ENCODE data around the gene KREMEN2. TPM values are rescaled to one million over a fixed set of nuclear protein-coding genes. Genes with fewer than 3 reads are reported as not detected.
A peak's percentile ranks its signal among the peaks of the same experiment; 100 is the strongest.

Gene KREMEN2
- total and polyA plus RNA-seq, 2 of the 8 experiments (the other 6 are each of a cell fraction or from before 2014, with no cell fraction given): 6.6 to 7.0 TPM

- CTCF ChIA-PET (ENCODE audit: partially characterized antibody): interaction anchor here (0.6 to 2.6 kb wide), 16 partner anchors 8 to 128 kb away, joined by 3 to 9 read pairs (median 4); partner anchors contain the start of gene TNFRSF12A
- H3K27ac ChIP-seq (ENCODE audit: low read depth, low read length): no peak overlapping the region
- peaks cover 9% of the 10 kb centered on the region for H3K23me2 ChIP-seq (ENCODE audit: low read depth, low read length)
- H2BK20ac ChIP-seq (ENCODE audit: low read length): no peak overlapping the region
- H3K14ac ChIP-seq (ENCODE audit: insufficient read length): no peak overlapping the region
- POLR2A ChIA-PET (ENCODE audit: partially characterized antibody): interaction anchor here (0.7 to 25.4 kb wide), 15 partner anchors 9 to 217 kb away, joined by 3 to 455 read pairs (median 4); partner anchors contain the start of genes CLDN6, FLYWCH1, HCFC1R1 and PKMYT1
- FAIRE-seq (no peak), DNase-seq (ENCODE audit: low read depth in 1 of 2, low spot score in 2 of 2) (no peak)
- H3K27me3 ChIP-seq (replicated peaks in 1 of 4; ENCODE audit: control insufficient read depth in 3 of 4, extremely low read depth in 1 of 4, insufficient read depth in 3 of 4, low read length in 3 of 4): peaks cover 15 to 32% (median 23%) of the 10 kb centered on the region in 4 experiments; a peak in 6 of 7 replicates
- peaks cover 0 to 27% (median 13%) of the 10 kb centered on the region in 4 experiments; a peak in 6 of 7 replicates for H3K4me1 ChIP-seq (replicated peaks in 1 of 4; ENCODE audit: control insufficient read depth in 3 of 4, insufficient read depth in 4 of 4, low read length in 3 of 4)
- H2BK5ac ChIP-seq (ENCODE audit: low read depth, low read length): 0 out of 2 replicates have a peak overlapping the region, but pooled peaks have one; percentile 44
- H4K91ac ChIP-seq (replicated peaks; ENCODE audit: insufficient read length, low read length): no peak overlapping the region
- no peaks in the 10 kb centered on the region for H3K9me3 ChIP-seq (ENCODE audit: insufficient read depth in 2 of 2, low read depth in 1 of 2, low read length in 1 of 2)
- H3K4ac ChIP-seq (replicated peaks; ENCODE audit: insufficient read length, low read depth, low read length): no peak overlapping the region
- H3K23ac ChIP-seq (ENCODE audit: insufficient read length): no peak overlapping the region
- H2AFZ ChIP-seq (ENCODE audit: low read length): no peak overlapping the region
- H3K36me3 ChIP-seq (ENCODE audit: control insufficient read depth in 2 of 4, insufficient read depth in 4 of 4, low read length in 3 of 4): peaks cover 15 to 33% (median 23%) of the 10 kb centered on the region in 4 experiments
- H3K79me1 ChIP-seq (ENCODE audit: low read depth, low read length): peaks cover 13% of the 10 kb centered on the region
- peak overlapping the region in 1 of 4 experiments; percentile 17; a peak in 2 of 7 replicates for H3K9ac ChIP-seq (replicated peaks in 1 of 4; ENCODE audit: extremely low read depth in 1 of 4, low read depth in 3 of 4, low read length in 3 of 4)
- no peak overlapping the region for H2AK5ac ChIP-seq (ENCODE audit: low read depth, low read length)
- no peak overlapping the region for H3K56ac ChIP-seq (replicated peaks; ENCODE audit: insufficient read length, low read depth, low read length)
- H3K4me2 ChIP-seq (ENCODE audit: insufficient read depth in 1 of 2, low read depth in 2 of 2, low read length in 2 of 2): peak overlapping the region; percentile 81 to 100
- H4K8ac ChIP-seq (ENCODE audit: extremely low read depth, insufficient read depth, low read length): peak overlapping the region; percentile 4; the same call in 1 of the 2 replicates
- no peak for TF ChIP-seq SIX5 (IDR thresholded peaks at IDR 0.05; ENCODE audit: low read depth, low read length)
- no peak for TF ChIP-seq HDAC2 (IDR thresholded peaks at IDR 0.05; ENCODE audit: borderline replicate concordance in 1 of 2, low read depth in 2 of 2, low read length in 2 of 2)
- peak; percentile 17 for TF ChIP-seq POLR2AphosphoS5 (IDR thresholded peaks at IDR 0.05; ENCODE audit: low read depth, low read length)
- no peak overlapping the region for H2BK15ac ChIP-seq (ENCODE audit: low read length)
- peak overlapping the region; percentile 7 for H3K18ac ChIP-seq (ENCODE audit: extremely low read depth, low read length)
- 0 out of 2 replicates have a peak overlapping the region, but pooled peaks have one; percentile 17 for H2BK12ac ChIP-seq (ENCODE audit: low read depth, low read length)
- no peak overlapping the region for H4K5ac ChIP-seq (ENCODE audit: insufficient read length, low read depth, low read length)
- peak overlapping the region; percentile 74 to 94 (median 80) for H3K4me3 ChIP-seq (ENCODE audit: extremely low read depth in 1 of 4, insufficient read depth in 2 of 4, low read depth in 3 of 4, low read length in 4 of 4)
- peaks cover 28 to 30% of the 10 kb centered on the region in 2 experiments for H4K20me1 ChIP-seq (replicated peaks in 1 of 2; ENCODE audit: control insufficient read depth in 1 of 2, insufficient read depth in 2 of 2, low read length in 2 of 2)
- H3K79me2 ChIP-seq (ENCODE audit: control insufficient read depth in 1 of 2, insufficient read depth in 2 of 2, low read length in 2 of 2): peaks cover 0 to 2% of the 10 kb centered on the region in 2 experiments; a peak in 1 of 4 replicates
- 91% methylated on average over 6 of the region's 6 CpGs; no CpG with 5 or more reads in 1 of the 2 experiments for WGBS, 2 experiments (ENCODE audit: extremely low coverage in 1 of 2, insufficient coverage in 1 of 2, insufficient read length in 1 of 2, insufficient replicate concordance in 2 of 2, low coverage in 1 of 2, low lambda C conversion rate in 2 of 2, missing lambda C conversion rate in 1 of 2)
- H2BK120ac ChIP-seq (replicated peaks; ENCODE audit: low read depth, low read length): no peak overlapping the region
These were observed 6.5 kb downstream of the KREMEN2 start for GRCh38 chr16:2970563-2970962.
